Left renal cortex interstitium (tissue), 4 donors: ENCODE results near the gene PPARA. TPM values are rescaled to one million over a fixed set of nuclear protein-coding genes. Genes with fewer than 3 reads are reported as not detected.
"Not testable (repeated sequence)": the region's sequence is repeated elsewhere in the genome, so short reads cannot be mapped to it uniquely, and the experiment has no call there.

Experiments
- DNase-seq, 4 donors: peaks; one replicate each; pipeline ENCODE4 v3.0.0-alpha.2; 2013; ENCODE audit warnings: low read depth in 4 of 4, low spot score in 2 of 4, missing footprints in 1 of 4
- polyA plus RNA-seq, 4 donors: library from polyadenylated mRNA; unstranded; fragments of 120-200 nt; gene quantifications; one replicate each; pipeline ENCODE4 v1.2.1, GENCODE V29; 2013; ENCODE audit not compliant: insufficient read length in 4 of 4

The PPARA gene
- polyA plus RNA-seq, 4 donors: 22.4 to 34.1 (median 28.3) TPM

DNA sequence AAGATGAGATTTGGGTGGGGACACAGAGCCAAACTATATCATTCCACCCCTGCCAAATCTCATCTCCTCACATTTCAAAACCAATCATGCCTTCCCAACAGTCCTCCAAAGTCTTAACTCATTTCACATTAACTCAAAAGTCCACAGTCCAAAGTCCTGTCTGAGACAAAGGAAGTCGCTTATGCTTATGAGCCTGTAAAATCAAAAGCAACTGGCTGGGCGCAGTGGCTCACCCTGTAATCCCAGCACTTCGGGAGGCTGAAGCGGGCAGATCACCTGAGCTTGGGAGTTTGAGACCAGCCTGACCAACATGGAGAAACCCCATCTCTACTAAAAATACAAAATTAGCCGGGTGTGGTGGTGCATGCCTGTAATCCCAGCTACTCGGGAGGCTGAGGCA, 114.2 kb downstream of the PPARA start:
- not testable (repeated sequence) for DNase-seq

DNA sequence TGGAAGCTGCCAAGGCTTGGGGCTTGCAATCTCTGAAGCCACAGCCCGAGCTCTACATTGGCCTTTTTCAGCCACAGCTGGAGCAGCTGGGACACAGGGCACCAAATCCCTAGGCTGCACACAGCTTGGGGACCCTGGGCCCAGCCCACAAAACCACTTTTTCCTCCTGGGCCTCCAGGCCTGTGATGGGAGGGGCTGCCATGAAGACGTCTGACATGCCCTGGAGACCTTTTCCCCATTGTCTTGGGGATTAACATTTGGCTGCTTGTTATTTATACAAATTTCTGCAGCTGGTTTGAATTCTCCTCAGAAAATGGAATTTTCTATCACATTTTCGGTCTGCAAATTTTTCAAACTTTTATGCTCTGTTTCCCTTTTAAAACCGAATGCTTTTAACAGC, 115.3 kb downstream of the PPARA start:
- DNase-seq: not testable (repeated sequence)

DNA sequence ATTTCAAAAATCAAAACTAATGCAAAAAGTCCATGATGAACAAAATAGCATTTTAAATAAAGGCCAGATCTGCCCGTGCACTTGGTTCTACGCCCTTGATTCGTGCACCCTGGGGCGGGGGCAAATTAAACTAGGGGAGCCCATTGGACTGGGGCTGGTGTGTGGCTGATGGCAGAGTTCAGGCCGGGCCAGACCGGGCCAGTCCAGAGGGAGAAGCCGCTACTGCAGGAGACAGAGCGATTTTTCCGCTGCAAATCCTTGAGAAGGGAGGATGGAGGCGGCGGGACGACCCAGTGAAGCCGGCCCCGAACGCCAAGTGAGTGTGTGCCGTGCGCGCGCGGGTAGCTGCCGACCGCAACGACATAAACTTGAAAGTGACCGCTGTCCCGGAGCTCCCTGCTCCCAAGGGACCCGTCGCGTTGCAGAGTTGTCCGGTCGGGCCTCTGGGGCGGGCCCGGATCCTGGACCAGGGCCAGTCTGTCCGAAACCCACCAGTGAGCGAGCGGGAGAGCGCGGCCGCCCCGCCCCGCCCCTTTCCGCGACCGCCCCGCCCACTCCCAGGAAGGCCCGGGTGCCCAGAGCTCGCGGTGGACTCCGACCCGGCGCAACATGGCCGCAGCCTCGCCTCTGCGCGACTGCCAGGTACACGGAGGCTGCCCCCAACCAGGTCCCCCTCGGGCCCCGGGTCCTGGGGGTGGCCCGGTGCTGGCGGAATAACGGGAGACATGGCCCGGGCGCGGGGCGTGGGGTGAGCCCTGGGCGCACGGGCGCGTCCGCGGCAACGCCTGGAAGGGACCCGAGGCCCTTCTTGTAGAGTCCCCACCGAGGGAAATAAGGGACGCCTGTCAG, 117.3 kb downstream of the PPARA start, which contains the start of gene TTC38:
Gene TTC38, plus strand, starts transcription at position 578 of the 849 bp plus-strand sequence. Its CDS starts 32 bp downstream, at position 610.
- DNase-seq: peak in 2 of 4 donors; percentile 61 to 78

DNA sequence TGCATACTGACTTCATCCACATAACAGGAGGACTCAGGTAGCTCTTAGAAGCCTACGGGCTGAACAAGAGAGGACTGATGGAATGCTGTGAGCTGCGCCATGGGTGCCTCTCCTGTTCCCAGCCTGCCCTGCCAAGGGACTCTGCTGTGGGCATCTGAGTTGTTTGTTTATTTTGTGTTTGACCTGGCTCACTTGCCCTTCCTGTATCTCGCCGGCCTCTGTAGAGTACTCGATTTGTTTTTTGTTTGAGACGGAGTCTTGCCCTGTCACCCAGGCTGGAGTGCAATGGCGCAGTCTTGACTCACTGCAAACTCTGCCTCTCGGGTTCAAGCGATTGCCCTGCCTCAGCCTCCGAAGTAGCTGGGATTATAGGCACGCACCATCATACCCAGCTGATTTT, 119.2 kb downstream of the PPARA start:
- no peak for DNase-seq

DNA sequence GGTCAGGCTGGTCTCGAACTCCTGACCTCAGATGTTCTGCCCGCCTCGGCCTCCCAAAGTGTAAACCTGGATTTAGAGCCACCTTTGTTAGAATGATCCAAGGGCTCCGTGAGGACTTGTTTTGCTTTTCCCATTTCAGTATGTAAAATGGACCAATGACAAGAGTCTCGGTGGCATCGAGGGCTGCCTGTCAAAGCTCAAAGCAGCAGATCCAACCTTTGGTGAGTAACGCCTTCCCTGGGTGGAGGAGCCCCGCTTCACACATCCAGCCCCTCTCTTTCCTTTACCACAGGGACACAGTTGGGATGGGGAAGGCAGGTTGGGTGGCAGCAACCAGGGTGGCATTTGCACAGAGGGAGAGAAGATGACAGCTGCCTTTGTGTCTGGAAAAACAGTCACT, 121.9 kb downstream of the PPARA start:
- no peak for DNase-seq

DNA sequence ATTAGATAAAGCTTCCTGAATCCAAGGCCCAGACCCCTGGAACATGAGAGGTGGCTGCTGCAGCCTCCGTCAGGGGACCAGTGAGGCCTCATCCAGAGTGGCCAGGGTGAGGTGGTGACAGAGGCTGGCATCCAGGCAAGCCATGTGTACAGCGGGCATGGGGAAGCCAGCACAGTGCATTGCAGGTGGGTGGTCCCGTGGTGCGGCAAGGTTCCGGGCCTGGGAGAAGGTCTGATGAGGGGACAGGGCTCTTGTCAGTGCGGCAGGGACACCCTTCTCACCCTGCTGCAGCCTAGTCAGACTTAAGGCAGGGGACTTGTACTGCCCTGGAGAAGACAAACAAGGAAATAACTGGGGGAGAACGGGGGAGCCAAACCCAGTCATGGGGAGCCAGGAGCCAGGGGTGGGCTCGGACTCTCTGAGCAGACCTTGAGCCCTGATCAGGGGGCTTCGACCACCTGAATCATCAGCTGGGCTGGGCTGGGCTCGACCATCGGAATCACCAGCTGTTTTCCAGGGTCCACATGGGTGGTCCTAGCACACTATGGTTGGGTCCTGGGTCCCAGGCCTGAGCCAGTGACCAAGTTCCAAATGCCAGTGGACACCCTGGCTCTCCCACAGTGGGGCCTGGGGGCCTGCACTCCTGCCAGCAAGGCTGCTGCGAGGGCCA, 122.6 kb downstream of the PPARA start:
- DNase-seq: no peak

DNA sequence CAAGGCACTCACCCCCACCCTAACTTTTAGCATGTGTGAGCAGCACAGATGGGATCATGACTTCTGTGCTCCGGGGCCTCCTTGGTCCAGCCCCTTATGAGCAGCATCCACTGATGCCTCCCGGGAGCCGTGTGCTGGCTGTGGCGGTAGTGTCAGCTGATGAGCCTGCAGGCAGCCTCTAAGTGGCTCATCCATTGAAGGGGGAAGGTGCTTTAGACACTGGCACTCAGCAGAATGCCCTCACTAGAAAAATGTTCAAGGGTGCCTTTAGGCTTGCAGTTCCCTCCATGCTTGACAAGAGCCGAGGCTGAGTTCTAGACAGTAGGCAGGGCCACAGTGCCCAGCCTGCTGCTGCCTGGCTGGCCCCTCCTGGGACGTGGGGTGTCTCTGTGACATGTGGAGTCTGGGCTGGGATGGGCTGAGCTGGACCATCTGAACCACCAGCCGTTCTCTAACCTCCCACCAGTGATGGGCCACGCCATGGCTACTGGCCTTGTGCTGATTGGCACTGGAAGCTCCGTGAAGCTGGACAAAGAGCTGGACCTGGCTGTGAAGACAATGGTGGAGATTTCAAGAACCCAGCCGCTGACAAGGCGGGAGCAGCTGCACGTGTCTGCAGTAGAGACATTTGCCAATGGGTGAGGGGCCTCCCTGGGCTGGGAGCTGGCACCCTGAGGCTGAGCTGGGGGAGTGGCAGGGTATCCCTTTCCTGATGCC, 123.3 kb downstream of the PPARA start:
- DNase-seq: no peak

DNA sequence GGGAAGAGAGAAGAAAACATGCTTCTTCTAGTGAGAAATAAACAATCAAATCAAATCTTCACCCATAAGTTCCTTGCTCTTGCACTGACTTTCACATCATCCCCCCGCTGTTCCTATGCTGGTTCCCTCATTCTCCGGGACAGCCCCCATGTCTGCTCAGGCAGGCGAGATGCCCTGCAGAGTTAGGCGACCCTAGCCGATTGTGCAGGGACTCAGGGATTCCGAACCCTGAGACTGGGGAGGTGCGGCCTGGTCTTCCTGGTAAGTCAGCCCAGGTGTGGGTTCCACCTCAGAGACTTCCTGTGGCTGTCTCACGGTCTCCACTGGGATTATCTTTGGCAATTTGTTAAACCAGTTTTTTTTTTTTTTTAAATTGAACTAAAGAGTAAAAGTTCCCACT, 124.1 kb downstream of the PPARA start:
- no peak for DNase-seq

DNA sequence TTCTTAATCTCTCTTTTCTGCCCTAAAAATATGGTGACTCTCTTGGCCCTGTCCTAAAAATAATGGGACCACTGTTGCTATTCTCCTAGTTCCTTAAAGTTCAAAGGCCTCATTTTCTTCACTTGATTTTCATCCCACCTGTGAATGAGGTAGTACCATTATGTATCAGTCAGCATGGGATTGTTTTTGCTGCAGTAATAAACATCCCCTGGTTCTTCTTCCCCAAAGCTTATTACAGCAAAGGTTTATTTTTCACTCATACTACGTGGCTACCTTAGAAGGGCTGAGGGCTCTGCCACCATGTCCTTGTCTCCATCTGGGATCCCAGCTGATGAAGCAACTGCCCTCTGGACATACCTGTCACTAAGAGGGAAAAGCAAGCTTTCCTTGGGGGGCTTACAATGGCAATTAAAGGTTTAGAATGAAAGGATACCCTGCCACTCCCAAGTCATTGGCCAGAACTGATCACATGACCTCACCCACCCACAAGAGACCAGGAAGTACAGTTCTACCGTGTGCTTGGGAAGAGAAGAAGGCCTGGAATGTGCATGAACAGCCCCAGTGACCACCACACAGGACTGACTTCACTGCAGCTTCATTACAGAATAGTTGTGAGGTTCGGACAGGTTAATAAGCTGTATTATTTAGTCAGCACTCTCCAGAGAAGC, 125.3 kb downstream of the PPARA start:
- no peak for DNase-seq

DNA sequence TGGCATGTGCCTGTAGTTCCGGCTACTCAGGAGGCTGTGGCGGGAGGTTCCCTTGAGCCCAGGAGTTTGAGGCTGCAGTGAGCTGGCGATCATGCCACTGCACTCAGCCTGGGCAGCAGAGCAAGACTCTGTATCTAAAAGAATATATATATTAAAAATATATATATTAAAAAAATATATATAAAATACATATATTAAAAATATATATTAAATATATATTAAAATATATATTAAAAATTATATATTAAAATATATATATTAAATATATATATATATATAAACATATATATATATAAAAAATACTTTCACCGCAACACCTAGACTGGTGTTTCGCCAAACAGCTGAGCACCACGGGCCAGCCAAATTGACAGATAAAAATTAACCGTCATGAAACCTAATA, 126.2 kb downstream of the PPARA start:
- no peak for DNase-seq

DNA sequence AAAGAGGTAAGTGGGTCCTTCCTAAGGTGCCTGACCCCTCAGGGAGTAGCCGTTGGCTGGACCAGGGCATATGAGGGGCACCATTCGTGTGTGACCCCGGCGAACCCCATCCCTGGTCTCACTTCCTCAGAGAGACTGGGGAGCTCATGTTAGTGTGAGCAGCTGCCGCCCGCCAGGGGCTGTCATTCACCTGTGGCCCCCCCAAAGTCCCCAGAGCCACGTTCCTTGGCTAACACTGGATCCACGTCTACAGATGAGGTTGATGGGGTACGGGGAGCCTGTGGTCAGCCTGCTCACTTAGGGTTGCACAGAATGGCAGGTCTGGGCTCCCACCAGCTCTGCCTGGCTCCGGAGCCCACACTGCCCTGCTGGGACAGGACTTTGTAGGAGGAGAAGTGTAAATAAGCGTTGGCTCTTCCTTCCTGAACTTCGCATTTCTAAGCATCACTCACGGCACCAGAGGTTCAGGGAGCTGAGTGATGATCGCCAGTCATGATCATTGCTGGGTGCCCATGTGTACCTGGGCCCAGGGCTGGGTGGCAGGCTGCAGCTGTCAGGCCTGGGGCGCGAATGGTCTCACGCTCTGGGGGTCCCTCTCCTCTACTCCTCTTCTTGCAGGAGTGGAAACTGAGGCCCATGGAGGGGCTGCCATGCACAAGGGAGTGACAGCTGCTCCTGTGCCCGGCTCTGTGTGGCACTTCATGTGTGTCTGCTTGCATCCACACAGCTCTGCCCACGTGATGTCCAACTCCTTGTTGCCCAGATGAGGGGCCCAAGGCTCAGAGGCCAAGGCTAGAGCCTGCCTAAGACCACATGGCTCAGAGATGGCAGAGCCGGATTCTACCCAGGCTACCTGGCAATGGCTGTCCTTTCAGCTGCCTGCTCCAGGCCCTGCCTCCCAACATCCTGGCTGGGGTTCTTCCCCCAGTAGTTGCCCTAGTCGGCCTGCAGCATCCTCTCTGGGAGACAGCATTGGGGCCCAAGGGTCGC, 128.6 kb downstream of the PPARA start:
- no peak for DNase-seq

DNA sequence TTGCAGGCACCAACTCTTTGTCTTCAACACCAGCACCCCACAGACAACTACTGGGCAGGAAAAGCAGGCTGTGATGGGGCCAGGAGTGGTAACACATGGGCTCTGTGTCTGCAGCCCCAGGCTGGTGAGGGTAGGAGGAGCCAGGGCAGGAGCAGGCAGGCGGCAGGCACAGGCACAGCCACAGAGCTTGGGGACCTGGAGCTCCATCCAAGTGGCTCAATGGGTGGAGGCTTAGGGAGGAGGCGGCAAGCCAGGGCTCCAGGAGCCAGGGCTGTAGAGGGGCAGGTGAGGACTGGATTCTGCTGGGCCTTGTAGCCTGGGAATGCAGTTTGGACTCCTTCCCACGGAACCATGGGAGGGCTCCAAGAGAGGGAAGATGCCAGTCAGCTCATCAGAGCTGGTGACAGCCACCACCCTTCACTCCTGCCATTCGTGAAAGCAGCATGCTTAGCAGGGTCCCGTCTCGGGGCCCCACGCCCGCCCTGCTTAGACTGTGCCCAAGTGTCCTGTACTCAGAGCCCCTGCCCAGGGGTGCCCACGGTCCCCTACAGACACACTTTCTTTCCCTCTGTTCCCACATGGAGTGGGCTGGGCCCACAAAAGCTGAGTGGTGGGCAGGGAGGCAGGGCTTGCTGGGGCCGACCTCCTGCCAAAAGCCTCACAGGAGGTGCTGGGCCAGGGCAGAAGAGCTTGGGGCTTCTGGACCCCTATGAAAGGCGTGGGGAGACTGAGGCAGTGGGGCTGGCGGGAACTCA, 129.9 kb downstream of the PPARA start:
- no peak for DNase-seq

DNA sequence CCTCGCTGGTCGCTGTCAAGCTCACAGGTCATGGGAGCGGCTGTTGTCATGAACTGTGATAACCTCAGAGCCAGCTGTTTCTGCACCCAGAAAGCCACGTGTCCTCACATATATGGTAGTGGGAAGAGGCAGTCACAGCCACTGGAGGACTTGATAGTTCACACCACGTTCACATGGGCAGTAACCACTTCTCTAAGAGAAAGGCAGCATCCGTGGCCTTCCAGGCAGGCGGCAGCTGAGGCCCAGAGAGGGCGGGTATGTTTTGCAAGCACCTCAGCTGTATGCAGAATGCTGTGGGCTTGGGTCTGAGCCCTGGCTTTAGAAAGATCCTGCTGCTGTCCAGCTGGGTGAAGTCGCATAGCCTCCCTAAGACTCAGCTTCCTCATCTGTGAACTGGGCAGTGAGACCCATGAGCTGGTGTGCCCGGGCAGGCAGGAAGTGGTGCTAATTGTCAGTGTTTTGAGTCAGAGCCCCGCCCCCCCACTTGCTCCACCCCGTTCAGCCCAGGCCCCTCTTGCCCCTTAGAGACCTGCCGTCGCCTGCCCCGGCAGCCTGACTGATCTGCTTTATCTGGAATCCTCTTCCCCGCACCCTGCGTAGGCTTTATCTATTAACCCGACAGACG, 130.8 kb downstream of the PPARA start:
- DNase-seq: no peak

DNA sequence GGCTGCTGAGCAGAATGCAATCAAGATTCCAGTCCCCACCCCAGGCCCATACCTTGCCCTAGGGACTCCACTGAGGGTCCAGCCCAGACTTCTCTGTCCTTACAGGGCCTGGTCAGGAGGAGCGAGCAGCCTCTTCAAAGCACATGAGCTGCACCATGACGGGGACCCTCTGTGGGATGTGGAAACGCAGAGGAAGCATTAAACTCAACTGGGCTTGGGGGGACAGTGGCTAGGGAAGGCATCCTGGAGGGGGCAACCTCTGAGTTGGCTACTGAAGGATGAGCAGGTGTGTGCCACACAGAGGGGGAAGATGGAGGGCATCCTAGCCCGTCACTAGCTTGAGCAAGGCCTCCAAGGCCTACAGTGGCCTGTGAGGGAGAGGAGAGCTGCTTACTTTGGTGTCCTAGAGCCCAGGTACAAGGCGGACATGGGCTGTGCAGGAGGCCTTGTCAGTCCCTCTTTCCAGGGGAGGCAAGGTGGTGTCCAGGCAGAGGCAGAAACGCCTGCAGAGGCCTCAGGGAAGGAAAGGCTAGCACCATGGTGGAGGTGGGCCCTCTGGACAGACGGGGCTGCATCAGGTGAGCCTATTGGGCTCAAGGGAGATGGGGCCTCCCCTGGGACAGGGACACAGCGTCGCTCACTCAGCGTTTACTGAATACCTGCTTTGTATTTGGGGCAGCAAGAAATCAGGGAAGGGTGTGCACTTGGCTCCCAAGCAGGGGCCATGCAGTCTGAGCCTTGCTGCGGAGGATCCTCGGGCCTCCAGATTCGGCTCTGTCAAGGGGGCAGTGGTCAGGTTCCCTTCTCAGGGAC, 131.7 kb downstream of the PPARA start:
- no peak for DNase-seq

DNA sequence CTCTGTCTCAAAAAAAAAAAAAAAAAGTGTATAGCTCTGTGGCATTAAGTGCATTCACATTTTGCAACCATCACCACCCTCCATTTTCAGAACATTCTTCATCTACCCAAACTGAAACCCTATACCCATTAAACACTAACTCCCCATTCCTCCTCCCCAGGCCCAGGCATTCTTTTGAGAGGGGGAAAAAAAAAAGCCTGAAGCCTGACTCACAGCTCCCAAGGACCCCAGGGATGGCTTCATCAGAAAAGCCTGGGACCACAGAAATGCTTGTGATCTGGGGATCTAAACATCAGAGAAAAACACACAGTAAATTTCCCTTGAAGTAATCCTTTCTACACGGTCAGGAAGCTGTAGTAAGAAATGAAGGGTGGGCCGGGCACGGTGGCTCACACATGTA, 135.7 kb downstream of the PPARA start:
- DNase-seq: no peak

DNA sequence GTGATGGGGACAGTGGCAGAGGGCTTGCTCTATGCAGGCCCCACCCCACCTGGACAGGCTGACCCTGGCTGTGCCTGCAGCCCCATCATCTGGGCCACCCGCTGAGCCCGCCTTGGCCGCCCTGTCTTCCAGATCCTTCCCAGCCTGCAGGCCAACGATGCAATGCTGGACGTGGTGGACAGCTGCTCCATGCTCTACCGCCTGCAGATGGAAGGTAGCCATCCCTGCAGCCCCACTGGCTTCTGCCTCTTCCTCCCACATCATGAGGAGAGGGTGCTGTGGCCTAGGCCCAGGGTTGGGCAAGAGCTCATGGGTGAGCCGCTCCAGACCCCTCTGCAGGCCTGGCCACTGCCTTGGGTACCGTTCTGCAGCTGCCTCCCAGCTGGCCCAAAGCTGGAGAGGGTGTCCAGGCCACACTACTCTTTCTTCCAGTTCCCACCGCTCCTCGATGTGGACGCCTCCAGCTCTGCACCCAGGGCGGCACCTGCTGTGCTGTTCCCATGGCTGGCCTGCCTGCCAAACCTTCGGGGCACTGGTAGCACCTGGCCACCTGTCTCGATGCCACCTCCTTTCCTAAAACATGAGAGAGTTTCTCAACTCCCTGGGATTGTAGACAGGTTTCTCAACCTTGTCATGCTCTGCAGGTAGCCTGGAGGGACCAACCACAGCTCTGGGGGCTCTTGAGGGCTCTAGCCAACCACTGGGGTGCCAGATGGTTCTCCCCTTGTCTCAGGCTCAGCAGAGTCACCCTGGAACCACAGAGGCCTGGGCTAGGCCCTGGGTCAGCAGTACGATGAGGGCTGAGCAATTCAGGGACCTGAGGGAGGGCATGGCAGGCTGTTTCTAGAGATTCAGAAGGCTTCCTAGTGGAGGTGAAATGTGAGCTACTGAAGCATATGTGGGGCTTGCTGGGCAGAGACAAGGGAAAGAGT, 136.9 kb downstream of the PPARA start:
- DNase-seq: no peak
